ENCODE results near the gene AFMID.

DNA sequence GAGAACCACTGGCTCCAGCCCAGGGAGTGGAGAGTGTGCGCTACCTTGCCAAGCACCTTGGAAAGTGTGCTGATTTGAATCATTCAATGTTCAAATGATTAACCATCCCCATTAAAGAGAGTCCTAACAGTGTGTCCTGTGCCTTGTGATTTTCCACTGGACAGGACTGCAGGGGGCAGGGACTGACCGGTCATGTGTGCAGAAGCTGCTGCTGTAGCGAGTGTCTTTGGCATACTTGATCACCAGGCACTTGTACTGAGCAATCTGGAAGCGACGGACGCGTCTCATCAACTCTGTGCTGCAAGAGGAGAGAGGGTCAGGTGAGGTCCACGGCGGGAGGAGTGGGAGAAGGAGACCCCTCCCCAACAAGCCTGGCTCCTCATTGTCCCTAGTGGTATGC lies 2.3 kb upstream of the AFMID start:
- TF ChIP-seq, protein P1, sequence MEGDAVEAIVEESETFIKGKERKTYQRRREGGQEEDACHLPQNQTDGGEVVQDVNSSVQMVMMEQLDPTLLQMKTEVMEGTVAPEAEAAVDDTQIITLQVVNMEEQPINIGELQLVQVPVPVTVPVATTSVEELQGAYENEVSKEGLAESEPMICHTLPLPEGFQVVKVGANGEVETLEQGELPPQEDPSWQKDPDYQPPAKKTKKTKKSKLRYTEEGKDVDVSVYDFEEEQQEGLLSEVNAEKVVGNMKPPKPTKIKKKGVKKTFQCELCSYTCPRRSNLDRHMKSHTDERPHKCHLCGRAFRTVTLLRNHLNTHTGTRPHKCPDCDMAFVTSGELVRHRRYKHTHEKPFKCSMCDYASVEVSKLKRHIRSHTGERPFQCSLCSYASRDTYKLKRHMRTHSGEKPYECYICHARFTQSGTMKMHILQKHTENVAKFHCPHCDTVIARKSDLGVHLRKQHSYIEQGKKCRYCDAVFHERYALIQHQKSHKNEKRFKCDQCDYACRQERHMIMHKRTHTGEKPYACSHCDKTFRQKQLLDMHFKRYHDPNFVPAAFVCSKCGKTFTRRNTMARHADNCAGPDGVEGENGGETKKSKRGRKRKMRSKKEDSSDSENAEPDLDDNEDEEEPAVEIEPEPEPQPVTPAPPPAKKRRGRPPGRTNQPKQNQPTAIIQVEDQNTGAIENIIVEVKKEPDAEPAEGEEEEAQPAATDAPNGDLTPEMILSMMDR (IDR thresholded peaks at IDR 0.05), result no peak
- no peak for TF ChIP-seq POLR2A (IDR thresholded peaks at IDR 0.05)
